IPS-18a (cell line): ENCODE data around the gene PSMA1.
"Not testable (repeated sequence)": the region's sequence is repeated elsewhere in the genome, so short reads cannot be mapped to it uniquely, and the experiment has no call there.

Source experiments
- H3K27ac ChIP-seq: one replicate; pipeline ENCODE4 v1.5.1; 2013; ENCODE audit warnings: low read length
- H3K27me3 ChIP-seq: one replicate; pipeline ENCODE4 v1.6.1; 2013; ENCODE audit warnings: mild to moderate bottlenecking, low read length; ENCODE audit not compliant: control insufficient read depth, insufficient read depth
- H3K36me3 ChIP-seq: one replicate; pipeline ENCODE4 v1.6.1; 2013; ENCODE audit warnings: low read depth, low read length; ENCODE audit not compliant: control insufficient read depth
- H3K4me1 ChIP-seq: one replicate; pipeline ENCODE4 v1.6.1; 2013; ENCODE audit warnings: low read depth, low read length; ENCODE audit not compliant: control insufficient read depth
- H3K4me3 ChIP-seq: one replicate; pipeline ENCODE4 v1.5.1; 2013; ENCODE audit warnings: low read length
- H3K9ac ChIP-seq: one replicate; pipeline ENCODE4 v1.6.1; 2013; ENCODE audit warnings: mild to moderate bottlenecking, low read length, moderate library complexity
- H3K9me3 ChIP-seq: one replicate; pipeline ENCODE4 v1.6.1; 2013; ENCODE audit warnings: low read depth, low read length; ENCODE audit not compliant: control insufficient read depth

The PSMA1 gene

DNA sequence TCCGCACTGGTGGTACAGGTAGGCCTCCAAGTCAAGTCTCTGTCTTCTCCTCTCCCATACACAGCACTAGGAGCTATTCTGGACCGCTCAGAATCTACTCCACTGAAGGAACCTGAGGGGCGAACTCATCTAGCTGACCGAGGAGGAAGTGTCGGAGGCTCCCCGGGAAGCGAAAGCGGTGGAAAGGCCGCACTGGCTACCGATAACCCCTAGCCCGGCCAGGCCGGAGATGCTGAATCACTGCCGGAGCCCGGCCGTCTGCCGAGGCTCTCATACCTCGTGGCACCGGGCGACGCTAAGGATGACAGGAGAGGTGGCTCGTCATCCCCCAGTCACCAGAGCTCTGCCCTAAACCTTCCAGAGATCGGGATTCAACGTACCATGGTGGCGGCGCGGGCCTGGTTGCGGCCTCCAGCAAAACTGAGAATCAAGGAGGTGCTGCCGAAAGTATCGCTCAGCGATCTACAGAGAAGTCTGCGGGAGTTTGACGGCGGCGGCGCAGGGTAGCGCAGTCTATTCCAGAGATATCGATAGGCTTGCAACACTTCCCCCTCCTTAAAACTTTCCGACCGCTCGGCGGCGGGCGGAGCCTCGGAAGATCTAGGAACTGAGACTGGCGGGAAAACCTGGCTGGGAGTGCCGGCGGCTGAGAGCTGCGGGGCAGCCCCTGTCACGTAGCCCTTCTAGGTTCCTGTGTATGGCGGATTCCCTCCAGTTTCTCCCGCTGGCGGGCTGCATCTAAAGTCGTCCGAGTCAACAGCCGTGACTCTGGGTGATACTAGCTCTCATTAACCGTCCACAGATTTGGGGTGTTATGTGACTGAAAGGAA is at the start of gene PSMA1:
Gene PSMA1, minus strand, starts transcription at position 470 of the 830 bp plus-strand sequence. Its CDS starts 87 bp downstream, at position 383.
- Histone ChIP-seq H3K36me3 (peaks cover 21% of the 10 kb centered on the region), H3K9me3 (no peaks in the 10 kb centered on the region), H3K4me1 (no peaks in the 10 kb centered on the region), H3K9ac (peak within 1 kb of the TSS; percentile 94), H3K27me3 (no peaks in the 10 kb centered on the region), H3K27ac (peak within 1 kb of the TSS; percentile 65), H3K4me3 (peak within 1 kb of the TSS; percentile 92)

DNA sequence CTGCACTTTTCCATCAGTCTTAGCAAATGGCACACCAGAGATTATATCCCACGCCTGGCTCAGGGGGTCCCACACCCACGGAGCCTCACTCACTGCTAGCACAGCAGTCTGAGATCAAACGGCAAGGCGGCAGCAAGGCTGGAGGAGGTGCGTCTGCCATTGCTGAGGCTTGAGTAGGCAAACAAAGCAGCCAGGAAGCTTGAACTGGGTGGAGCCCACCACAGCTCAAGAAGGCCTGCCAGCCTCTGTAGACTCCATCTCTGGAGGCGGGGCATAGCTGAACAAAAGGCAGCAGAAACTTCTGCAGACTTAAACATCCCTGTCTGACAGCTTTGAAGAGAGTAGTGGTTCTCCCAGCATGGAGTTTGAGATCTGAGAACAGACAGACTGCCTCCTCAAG is 49.3 kb upstream of the PSMA1 start:
- not testable (repeated sequence) for H3K27ac ChIP-seq, H3K9ac ChIP-seq, H3K36me3 ChIP-seq, H3K4me1 ChIP-seq, H3K27me3 ChIP-seq, H3K9me3 ChIP-seq, H3K4me3 ChIP-seq

DNA sequence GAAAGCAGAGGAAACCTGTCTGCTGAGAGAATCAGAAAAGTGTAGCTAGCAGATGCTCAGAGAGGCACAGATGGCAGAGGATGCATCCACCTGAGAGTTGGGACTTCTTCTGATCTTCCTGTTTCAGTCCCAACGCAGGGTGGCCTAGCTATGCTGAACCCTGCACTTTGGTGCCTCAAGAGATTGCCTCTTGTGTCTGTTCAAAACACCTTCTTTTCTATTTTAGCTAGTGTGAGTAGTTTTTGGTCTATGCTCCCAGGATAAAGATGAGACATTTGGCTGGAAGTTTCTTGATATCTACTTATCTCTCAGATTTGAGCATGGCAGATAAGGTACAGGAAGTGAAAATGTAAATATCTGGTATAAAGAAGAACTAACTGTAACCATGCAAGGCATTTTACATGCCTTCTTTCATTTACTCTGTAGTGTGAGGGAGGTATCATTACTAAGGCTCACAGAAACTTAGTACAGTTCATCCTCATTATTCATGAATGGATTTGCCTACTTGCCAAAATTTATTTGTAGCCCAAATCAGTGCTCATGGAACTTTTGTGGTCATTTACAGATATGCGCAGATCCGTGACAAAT is 47.0 kb upstream of the PSMA1 start:
- H3K9ac ChIP-seq, result no peak overlapping the region
- no peaks in the 10 kb centered on the region for H3K9me3 ChIP-seq

DNA sequence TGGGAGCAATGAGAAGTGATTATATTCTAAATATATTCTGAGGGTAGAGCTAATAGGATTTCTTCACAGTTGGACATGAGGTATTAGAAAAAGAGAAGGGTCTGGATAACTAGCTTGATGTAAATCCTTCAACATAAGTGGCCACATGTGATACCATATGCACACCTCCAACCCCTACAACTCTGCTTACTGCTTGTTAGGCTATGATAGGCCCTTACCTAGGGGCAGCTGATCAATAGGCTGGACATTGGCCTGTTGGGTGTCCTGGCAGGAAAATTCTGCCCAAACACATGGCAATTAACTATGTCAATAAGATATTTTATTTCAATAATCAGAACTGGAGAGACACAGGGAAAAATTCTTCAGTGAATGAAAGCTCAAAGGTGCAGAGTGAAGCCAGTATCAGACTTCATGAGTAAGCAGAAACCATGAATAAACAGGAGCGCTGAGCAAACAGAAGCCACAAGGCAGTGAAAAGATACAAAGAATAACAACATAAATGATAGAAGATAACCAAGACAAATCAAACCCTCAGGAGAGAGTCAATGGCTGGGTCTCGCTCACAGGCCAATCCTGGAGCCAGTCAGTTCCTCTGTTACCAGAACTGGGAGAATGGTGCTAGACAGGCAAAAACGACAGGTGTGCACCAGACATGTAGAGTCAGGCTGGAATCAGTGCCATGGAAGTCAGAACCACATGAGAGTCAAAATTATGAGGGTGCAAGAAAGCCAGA is 46.3 kb upstream of the PSMA1 start:
- no peaks in the 10 kb centered on the region for H3K36me3 ChIP-seq
- no peaks in the 10 kb centered on the region for H3K27me3 ChIP-seq
- no peak overlapping the region for H3K27ac ChIP-seq
- no peak overlapping the region for H3K9ac ChIP-seq
- peaks cover 6% of the 10 kb centered on the region for H3K4me1 ChIP-seq
- no peaks in the 10 kb centered on the region for H3K9me3 ChIP-seq
- no peak overlapping the region for H3K4me3 ChIP-seq

More for the DNA sequence above, 47.0 kb upstream of the PSMA1 start:
- Histone ChIP-seq H3K4me1 (peaks cover 6% of the 10 kb centered on the region), H3K27ac (no peak overlapping the region), H3K27me3 (no peaks in the 10 kb centered on the region), H3K4me3 (no peak overlapping the region), H3K36me3 (no peaks in the 10 kb centered on the region)

DNA sequence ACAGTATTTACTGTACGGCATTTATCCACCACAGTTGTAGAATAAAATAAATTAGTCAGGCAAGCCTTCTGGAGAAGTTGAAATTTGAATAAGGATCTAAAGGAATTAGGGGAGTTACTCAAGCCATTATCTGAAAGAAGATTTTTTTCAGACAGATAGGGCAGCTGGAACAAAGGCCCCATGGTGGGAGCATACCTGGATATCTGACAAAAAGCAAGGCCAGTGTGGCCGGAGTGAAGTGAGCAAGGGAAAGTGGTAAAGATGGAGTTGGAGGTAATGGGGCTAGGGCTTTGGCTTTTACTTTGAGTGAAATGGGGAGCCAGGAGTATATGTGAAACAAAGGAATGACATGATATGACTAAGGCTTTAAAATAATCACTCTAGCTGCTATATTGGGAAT is 45.7 kb upstream of the PSMA1 start:
- Histone ChIP-seq H3K36me3 (no peaks in the 10 kb centered on the region), H3K4me3 (no peak overlapping the region), H3K9ac (no peak overlapping the region), H3K27ac (no peak overlapping the region), H3K27me3 (no peaks in the 10 kb centered on the region), H3K9me3 (no peaks in the 10 kb centered on the region), H3K4me1 (peaks cover 6% of the 10 kb centered on the region)

DNA sequence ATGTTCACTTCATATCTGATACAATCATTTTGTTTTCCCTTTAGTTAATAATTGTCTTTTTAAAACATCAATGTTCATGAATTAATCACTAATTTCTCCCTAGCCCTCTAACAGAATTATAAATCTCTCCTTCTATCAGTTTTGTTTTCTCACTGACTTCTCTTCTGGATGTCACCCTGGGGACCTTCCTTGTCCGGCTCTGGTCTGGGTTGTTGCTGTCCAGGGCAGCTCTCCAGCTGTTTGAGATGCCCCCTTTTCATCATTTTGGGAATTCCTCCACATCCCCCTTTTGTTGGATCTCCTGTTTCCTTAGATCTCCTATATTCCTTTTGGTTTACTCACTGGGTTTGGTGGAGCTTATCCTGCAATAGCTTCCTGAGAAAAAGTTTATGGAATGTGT is 35.6 kb upstream of the PSMA1 start:
- no peaks in the 10 kb centered on the region for H3K9me3 ChIP-seq
- H3K4me1 ChIP-seq, result no peaks in the 10 kb centered on the region
- no peaks in the 10 kb centered on the region for H3K36me3 ChIP-seq
- no peaks in the 10 kb centered on the region for H3K27me3 ChIP-seq
- H3K4me3 ChIP-seq, result no peak overlapping the region
- H3K9ac ChIP-seq, result no peak overlapping the region
- no peak overlapping the region for H3K27ac ChIP-seq

DNA sequence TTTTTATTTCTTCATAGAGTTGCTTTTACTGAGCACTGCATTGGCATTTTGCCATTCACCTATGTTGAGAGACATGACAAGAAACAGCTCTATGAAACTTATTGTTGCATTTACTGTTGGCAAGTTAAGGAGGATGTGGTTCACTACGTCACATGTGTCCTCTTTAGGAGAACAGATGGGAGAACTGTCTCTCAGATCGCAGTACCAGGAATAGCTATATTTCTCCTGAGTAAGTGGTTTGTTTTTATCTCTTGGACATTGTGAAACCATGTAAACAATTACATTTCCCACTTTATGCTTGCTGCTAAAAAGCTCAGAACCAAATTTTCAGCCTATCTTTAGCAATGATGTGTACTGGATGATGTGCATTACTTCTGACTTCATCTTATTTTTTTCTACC is 34.8 kb upstream of the PSMA1 start:
- H3K27ac ChIP-seq, result no peak overlapping the region
- H3K36me3 ChIP-seq, result no peaks in the 10 kb centered on the region
- no peaks in the 10 kb centered on the region for H3K27me3 ChIP-seq
- H3K4me3 ChIP-seq, result no peak overlapping the region
- no peaks in the 10 kb centered on the region for H3K4me1 ChIP-seq
- H3K9me3 ChIP-seq, result no peaks in the 10 kb centered on the region
- no peak overlapping the region for H3K9ac ChIP-seq

DNA sequence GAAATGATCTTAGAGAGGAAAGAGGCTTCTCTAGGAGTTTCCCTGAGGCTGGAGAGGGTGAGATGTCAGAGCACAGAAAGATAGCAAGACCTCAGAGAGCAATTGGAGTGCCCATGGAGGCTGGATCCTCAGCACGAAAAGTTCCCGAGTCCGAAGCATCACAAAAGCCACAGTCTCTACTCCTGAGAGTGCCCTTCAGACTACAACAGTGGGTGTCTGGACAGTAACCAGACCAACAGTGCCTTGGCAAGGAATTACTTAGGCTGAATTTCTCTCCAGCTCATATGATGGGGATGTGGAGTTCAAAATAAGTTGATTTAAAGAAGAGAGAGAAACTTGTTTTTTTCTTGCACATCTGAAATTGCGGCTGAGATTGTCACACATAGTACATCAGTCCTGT is 31.9 kb upstream of the PSMA1 start:
- H3K4me3 ChIP-seq, result no peak overlapping the region
- no peaks in the 10 kb centered on the region for H3K27me3 ChIP-seq
- no peak overlapping the region for H3K27ac ChIP-seq
- H3K9me3 ChIP-seq, result no peaks in the 10 kb centered on the region
- no peak overlapping the region for H3K9ac ChIP-seq
- no peaks in the 10 kb centered on the region for H3K36me3 ChIP-seq
- H3K4me1 ChIP-seq, result no peaks in the 10 kb centered on the region

DNA sequence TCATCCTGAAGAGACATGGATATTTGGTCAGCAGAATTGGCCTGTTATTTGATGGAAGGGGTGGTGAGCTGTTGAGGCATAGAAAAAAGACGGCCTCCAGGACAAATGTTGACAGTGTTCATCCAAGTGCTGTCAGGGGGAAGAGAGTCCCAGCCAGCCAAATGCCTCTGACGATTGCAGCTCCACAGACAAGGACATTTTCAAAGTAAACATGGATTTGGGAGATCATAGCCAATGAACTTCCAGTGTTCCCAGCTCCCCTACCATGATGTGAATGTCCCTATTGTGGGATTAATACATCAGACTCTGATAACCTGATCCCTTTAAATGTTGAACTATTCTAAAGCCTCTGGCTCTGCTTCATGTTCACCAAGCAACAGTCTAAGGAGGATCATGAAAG is 31.2 kb upstream of the PSMA1 start:
- H3K9me3 ChIP-seq, result no peaks in the 10 kb centered on the region
- H3K9ac ChIP-seq, result no peak overlapping the region
- no peaks in the 10 kb centered on the region for H3K4me1 ChIP-seq
- no peak overlapping the region for H3K4me3 ChIP-seq
- no peaks in the 10 kb centered on the region for H3K36me3 ChIP-seq
- no peak overlapping the region for H3K27ac ChIP-seq
- H3K27me3 ChIP-seq, result no peaks in the 10 kb centered on the region

DNA sequence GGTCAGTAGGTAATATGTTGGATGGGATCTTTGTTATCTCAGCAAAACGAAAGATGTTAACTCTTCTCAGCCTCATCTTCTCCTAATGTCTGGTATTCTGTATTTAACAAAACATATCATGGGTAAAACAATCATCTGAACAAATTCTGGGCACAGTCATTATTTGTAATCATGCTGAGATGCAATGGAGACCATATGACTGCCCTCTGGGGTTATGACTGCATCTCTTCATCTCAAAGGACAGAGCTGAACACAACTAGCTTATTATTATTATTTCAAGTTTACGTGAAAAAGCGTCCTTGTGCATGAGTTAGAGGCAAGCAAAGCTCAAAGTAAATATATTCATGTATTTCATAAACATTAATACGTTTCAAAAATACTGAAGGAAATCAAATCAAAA is 29.7 kb upstream of the PSMA1 start:
- Histone ChIP-seq H3K9me3 (no peaks in the 10 kb centered on the region), H3K36me3 (no peaks in the 10 kb centered on the region), H3K4me1 (no peaks in the 10 kb centered on the region), H3K27me3 (no peaks in the 10 kb centered on the region), H3K9ac (no peak overlapping the region), H3K4me3 (no peak overlapping the region), H3K27ac (no peak overlapping the region)

DNA sequence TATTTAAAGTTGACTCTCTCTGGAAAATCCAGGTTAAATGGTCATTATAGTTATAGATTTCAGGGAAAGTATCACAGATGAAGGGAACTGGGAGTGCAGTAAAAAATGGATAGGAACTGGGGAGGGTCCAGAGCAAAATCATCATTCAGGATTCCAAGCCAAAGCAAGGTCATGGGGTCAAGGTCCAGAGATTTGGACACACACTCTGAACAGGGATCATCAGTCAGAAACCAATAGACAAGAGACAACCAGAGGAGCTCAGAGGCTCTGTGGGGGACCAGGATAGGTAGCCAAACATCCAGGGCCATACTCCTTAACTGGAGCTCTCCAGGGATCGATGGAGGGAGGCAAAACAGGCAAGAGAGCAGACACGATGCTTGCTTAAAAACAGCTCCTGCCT is 27.3 kb upstream of the PSMA1 start:
- Histone ChIP-seq H3K9me3 (no peaks in the 10 kb centered on the region), H3K27me3 (no peaks in the 10 kb centered on the region), H3K27ac (no peak overlapping the region), H3K36me3 (no peaks in the 10 kb centered on the region), H3K4me1 (peaks cover 2% of the 10 kb centered on the region), H3K4me3 (no peak overlapping the region), H3K9ac (no peak overlapping the region)
